ENCODE results near the gene METTL4. TPM values are rescaled to one million over a fixed set of nuclear protein-coding genes. Genes with fewer than 3 reads are reported as not detected.

Gene METTL4
- total and polyA plus RNA-seq, 2 of the 8 experiments (the other 6 are each of a cell fraction or from before 2014, with no cell fraction given), result 8.5 to 11.5 TPM

DNA sequence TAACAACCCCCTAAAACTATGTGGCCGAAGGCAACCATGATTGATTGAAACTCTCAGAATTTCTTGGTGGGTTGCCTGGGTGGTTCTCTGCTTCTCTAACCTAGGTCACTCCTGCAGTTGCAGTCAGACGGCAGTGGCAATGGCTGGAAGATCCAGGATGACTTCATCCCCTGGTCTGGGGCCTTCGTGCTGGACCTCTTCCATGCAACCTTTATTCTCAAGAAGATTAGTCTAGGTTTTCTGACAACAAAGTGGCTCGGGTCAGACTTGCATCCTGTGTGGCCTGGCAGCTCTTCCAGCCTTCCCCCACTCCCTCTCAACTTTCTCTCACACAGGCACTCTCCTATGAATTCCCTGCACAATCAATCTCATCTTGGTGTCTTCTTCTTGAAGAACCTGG is 76.4 kb downstream of the METTL4 start:
- FAIRE-seq (no peak), DNase-seq (ENCODE audit: low read depth in 1 of 2, low spot score in 2 of 2) (no peak)
- H3K9ac ChIP-seq (replicated peaks in 1 of 4; ENCODE audit: extremely low read depth in 1 of 4, low read depth in 3 of 4, low read length in 3 of 4), result no peak overlapping the region
- no peak overlapping the region for H3K56ac ChIP-seq (replicated peaks; ENCODE audit: insufficient read length, low read depth, low read length)
- H3K14ac ChIP-seq (ENCODE audit: insufficient read length), result no peak overlapping the region
- H3K23me2 ChIP-seq (ENCODE audit: low read depth, low read length), result no peaks in the 10 kb centered on the region
- H3K4me2 ChIP-seq (ENCODE audit: insufficient read depth in 1 of 2, low read depth in 2 of 2, low read length in 2 of 2), result no peak overlapping the region
- H3K23ac ChIP-seq (ENCODE audit: insufficient read length), result no peak overlapping the region
- no peaks in the 10 kb centered on the region for H3K9me3 ChIP-seq (ENCODE audit: insufficient read depth in 2 of 2, low read depth in 1 of 2, low read length in 1 of 2)
- H3K79me1 ChIP-seq (ENCODE audit: low read depth, low read length), result no peaks in the 10 kb centered on the region
- no peaks in the 10 kb centered on the region for H3K4me1 ChIP-seq (replicated peaks in 1 of 4; ENCODE audit: control insufficient read depth in 3 of 4, insufficient read depth in 4 of 4, low read length in 3 of 4)
- ChIA-PET POLR2A (ENCODE audit: partially characterized antibody) (no interaction called here), CTCF (ENCODE audit: partially characterized antibody) (no interaction called here)
- no peak overlapping the region for H3K4ac ChIP-seq (replicated peaks; ENCODE audit: insufficient read length, low read depth, low read length)
- WGBS, 2 experiments (ENCODE audit: extremely low coverage in 1 of 2, insufficient coverage in 1 of 2, insufficient read length in 1 of 2, insufficient replicate concordance in 2 of 2, low coverage in 1 of 2, low lambda C conversion rate in 2 of 2, missing lambda C conversion rate in 1 of 2), result 78% methylated on average over 4 of the region's 4 CpGs; no CpG with 5 or more reads in 1 of the 2 experiments
- H3K18ac ChIP-seq (ENCODE audit: extremely low read depth, low read length), result no peak overlapping the region
- H2BK15ac ChIP-seq (ENCODE audit: low read length), result no peak overlapping the region
- H4K8ac ChIP-seq (ENCODE audit: extremely low read depth, insufficient read depth, low read length), result no peak overlapping the region
- H3K27me3 ChIP-seq (replicated peaks in 1 of 4; ENCODE audit: control insufficient read depth in 3 of 4, extremely low read depth in 1 of 4, insufficient read depth in 3 of 4, low read length in 3 of 4), result no peaks in the 10 kb centered on the region
- no peaks in the 10 kb centered on the region for H3K79me2 ChIP-seq (ENCODE audit: control insufficient read depth in 1 of 2, insufficient read depth in 2 of 2, low read length in 2 of 2)
- no peaks in the 10 kb centered on the region for H4K20me1 ChIP-seq (replicated peaks in 1 of 2; ENCODE audit: control insufficient read depth in 1 of 2, insufficient read depth in 2 of 2, low read length in 2 of 2)
- TF ChIP-seq CEBPB (IDR thresholded peaks at IDR 0.05; ENCODE audit: low read depth, low read length) (no peak), FOSL1 (IDR thresholded peaks at IDR 0.05; ENCODE audit: insufficient read depth, low read depth, low read length) (no peak), TAF1 (IDR thresholded peaks at IDR 0.05; ENCODE audit: low read depth, low read length) (no peak), JUND (IDR thresholded peaks at IDR 0.05; ENCODE audit: low read length) (no peak)
- H4K91ac ChIP-seq (replicated peaks; ENCODE audit: insufficient read length, low read length), result no peak overlapping the region
- no peaks in the 10 kb centered on the region for H3K36me3 ChIP-seq (ENCODE audit: control insufficient read depth in 2 of 4, insufficient read depth in 4 of 4, low read length in 3 of 4)
- H4K5ac ChIP-seq (ENCODE audit: insufficient read length, low read depth, low read length), result no peak overlapping the region
- no peak overlapping the region for H3K27ac ChIP-seq (ENCODE audit: low read depth, low read length)
- no peak overlapping the region for H2AFZ ChIP-seq (ENCODE audit: low read length)
- H2BK12ac ChIP-seq (ENCODE audit: low read depth, low read length), result no peak overlapping the region
- H2BK20ac ChIP-seq (ENCODE audit: low read length), result no peak overlapping the region
- H2AK5ac ChIP-seq (ENCODE audit: low read depth, low read length), result no peak overlapping the region
- no peak overlapping the region for H2BK5ac ChIP-seq (ENCODE audit: low read depth, low read length)
- no peak overlapping the region for H2BK120ac ChIP-seq (replicated peaks; ENCODE audit: low read depth, low read length)
- H3K4me3 ChIP-seq (ENCODE audit: extremely low read depth in 1 of 4, insufficient read depth in 2 of 4, low read depth in 3 of 4, low read length in 4 of 4), result no peak overlapping the region

Small RNA genes lying within 50 kb of the gene (small RNA-seq; reads per million reads assigned to genes)
- gene RF00019 (ENCODE audit: insufficient read depth), result not detected
- not detected for gene RF01233 (ENCODE audit: insufficient read depth)

Other genes starting within 250 kb of the METTL4 start
- 40.3 and 45.0 TPM in 2 replicates for gene NDC80, start 52 bp upstream of the METTL4 start, total RNA-seq (2021; fragmentation: NEBNext Ultra II Directional; extraction: Animal tissue kit (Norgen Biotek cat#: 25700))
- gene NDC80, start 52 bp upstream of the METTL4 start, polyA plus RNA-seq (2011; rRNA removed), result 7.3 and 11.0 TPM in 2 replicates
- gene SMCHD1, start 84.2 kb upstream of the METTL4 start, total RNA-seq (2021; fragmentation: NEBNext Ultra II Directional; extraction: Animal tissue kit (Norgen Biotek cat#: 25700)), result 32.0 and 32.4 TPM in 2 replicates
- gene SMCHD1, start 84.2 kb upstream of the METTL4 start, polyA plus RNA-seq (2011; rRNA removed), result 4.5 and 9.3 TPM in 2 replicates

Measured in H1 (cell line).